Measurements from ENCODE around the gene LRRC10B. TPM values are rescaled to one million over a fixed set of nuclear protein-coding genes. Genes with fewer than 3 reads are reported as not detected.

Gene LRRC10B
- total and polyA plus RNA-seq, 4 donors, result 9.2 to 29.3 (median 11.5) TPM

GRCh38 chr11:61488651-61489291 is 19.8 kb upstream of the LRRC10B start:
- Histone ChIP-seq H3K9me3 (ENCODE audit: control insufficient read depth in 4 of 4, insufficient read depth in 3 of 4, low read length in 3 of 4) (no peaks in the 10 kb centered on the region), H3K27ac (ENCODE audit: low read depth in 1 of 2, low read length in 1 of 2) (no peak overlapping the region), H3K4me3 (no peak overlapping the region), H3K27me3 (ENCODE audit: control insufficient read depth in 3 of 3, insufficient read depth in 3 of 3, low read length in 2 of 3) (no peaks in the 10 kb centered on the region), H3K36me3 (ENCODE audit: control insufficient read depth in 4 of 4, insufficient read depth in 4 of 4, low read length in 4 of 4) (no peaks in the 10 kb centered on the region), H3K9ac (ENCODE audit: insufficient read depth in 1 of 2, low read length in 2 of 2) (no peak overlapping the region), H3K4me1 (ENCODE audit: control insufficient read depth in 5 of 5, insufficient read depth in 5 of 5, low read length in 5 of 5) (peaks cover 0 to 23% (median 19%) of the 10 kb centered on the region in 5 donors)
- DNase-seq (peak; percentile 55 to 65 (median 58)), ATAC-seq (ENCODE audit: insufficient read depth, low FRiP score) (no peak)
- 47% methylated on average over 19 of the region's 19 CpGs for WGBS, 2 donors
- TF ChIP-seq CTCF (IDR thresholded peaks at IDR 0.05; ENCODE audit: control extremely low read depth, extremely low read depth), result no peak

GRCh38 chr11:61489833-61490721 is 18.5 kb upstream of the LRRC10B start:
- Histone ChIP-seq H3K27ac (ENCODE audit: low read depth in 1 of 2, low read length in 1 of 2) (no peak overlapping the region), H3K4me1 (ENCODE audit: control insufficient read depth in 5 of 5, insufficient read depth in 5 of 5, low read length in 5 of 5) (peaks cover 0 to 28% (median 21%) of the 10 kb centered on the region in 5 donors), H3K36me3 (ENCODE audit: control insufficient read depth in 4 of 4, insufficient read depth in 4 of 4, low read length in 4 of 4) (no peaks in the 10 kb centered on the region), H3K9ac (ENCODE audit: insufficient read depth in 1 of 2, low read length in 2 of 2) (peak overlapping the region in 1 of 2 donors; percentile 37), H3K27me3 (ENCODE audit: control insufficient read depth in 3 of 3, insufficient read depth in 3 of 3, low read length in 2 of 3) (no peaks in the 10 kb centered on the region), H3K9me3 (ENCODE audit: control insufficient read depth in 4 of 4, insufficient read depth in 3 of 4, low read length in 3 of 4) (no peaks in the 10 kb centered on the region), H3K4me3 (no peak overlapping the region)
- DNase-seq (peak; percentile 54 to 71 (median 61)), ATAC-seq (ENCODE audit: insufficient read depth, low FRiP score) (no peak)
- 61 to 74% methylated on average over 13 of the region's 13 CpGs for WGBS, 2 donors
- no peak for TF ChIP-seq CTCF (IDR thresholded peaks at IDR 0.05; ENCODE audit: control extremely low read depth, extremely low read depth)

GRCh38 chr11:61491736-61492395 is 16.7 kb upstream of the LRRC10B start:
- Histone ChIP-seq H3K9ac (ENCODE audit: insufficient read depth in 1 of 2, low read length in 2 of 2) (no peak overlapping the region), H3K4me1 (ENCODE audit: control insufficient read depth in 5 of 5, insufficient read depth in 5 of 5, low read length in 5 of 5) (peaks cover 0 to 28% (median 21%) of the 10 kb centered on the region in 5 donors), H3K27me3 (ENCODE audit: control insufficient read depth in 3 of 3, insufficient read depth in 3 of 3, low read length in 2 of 3) (no peaks in the 10 kb centered on the region), H3K9me3 (ENCODE audit: control insufficient read depth in 4 of 4, insufficient read depth in 3 of 4, low read length in 3 of 4) (no peaks in the 10 kb centered on the region), H3K27ac (ENCODE audit: low read depth in 1 of 2, low read length in 1 of 2) (no peak overlapping the region), H3K4me3 (no peak overlapping the region), H3K36me3 (ENCODE audit: control insufficient read depth in 4 of 4, insufficient read depth in 4 of 4, low read length in 4 of 4) (no peaks in the 10 kb centered on the region)
- no peak for ATAC-seq (ENCODE audit: insufficient read depth, low FRiP score)
- no peak for TF ChIP-seq CTCF (IDR thresholded peaks at IDR 0.05; ENCODE audit: control extremely low read depth, extremely low read depth)
- no peak for DNase-seq
- 83 to 92% methylated on average over 12 of the region's 12 CpGs for WGBS, 2 donors
